ENCODE data around the gene ANKRD13A. TPM values are rescaled to one million over a fixed set of nuclear protein-coding genes. Genes with fewer than 3 reads are reported as not detected.
"Not testable (repeated sequence)": the region's sequence is repeated elsewhere in the genome, so short reads cannot be mapped to it uniquely, and the experiment has no call there.

The ANKRD13A gene
- total RNA-seq, 4 donors from 2014 or later: 13.1 to 54.3 (median 37.7) TPM

DNA sequence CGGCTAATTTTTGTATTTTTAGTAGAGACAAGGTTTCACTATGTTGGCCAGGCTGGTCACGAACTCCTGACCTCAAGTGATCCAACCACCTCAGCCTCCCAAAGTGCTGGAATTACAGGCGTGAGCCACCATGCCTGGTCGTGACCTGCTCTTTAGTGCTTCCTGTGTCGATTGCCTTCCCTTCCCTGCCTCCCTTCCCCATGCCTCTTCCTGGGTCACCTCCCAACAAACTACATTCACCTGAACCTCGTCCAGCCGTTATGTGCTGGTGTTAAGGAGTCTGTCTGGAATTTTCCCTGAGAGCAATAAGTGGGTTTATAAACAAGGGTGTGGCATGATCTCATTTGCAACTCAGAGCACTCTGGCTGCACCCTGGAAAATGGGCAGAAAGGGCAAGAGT lies 81.2 kb downstream of the ANKRD13A start:
- Histone ChIP-seq H3K4me3 (no peak overlapping the region), H3K4me1 (no peaks in the 10 kb centered on the region), H3K27me3 (no peaks in the 10 kb centered on the region), H3K36me3 (no peaks in the 10 kb centered on the region), H3K9me3 (no peaks in the 10 kb centered on the region), H3K27ac (no peak overlapping the region)
- no peak for DNase-seq
- intact Hi-C loops (cut with DNase I; ENCODE audit: low total_unique reads): no loop called here
- TF ChIP-seq, protein P1, sequence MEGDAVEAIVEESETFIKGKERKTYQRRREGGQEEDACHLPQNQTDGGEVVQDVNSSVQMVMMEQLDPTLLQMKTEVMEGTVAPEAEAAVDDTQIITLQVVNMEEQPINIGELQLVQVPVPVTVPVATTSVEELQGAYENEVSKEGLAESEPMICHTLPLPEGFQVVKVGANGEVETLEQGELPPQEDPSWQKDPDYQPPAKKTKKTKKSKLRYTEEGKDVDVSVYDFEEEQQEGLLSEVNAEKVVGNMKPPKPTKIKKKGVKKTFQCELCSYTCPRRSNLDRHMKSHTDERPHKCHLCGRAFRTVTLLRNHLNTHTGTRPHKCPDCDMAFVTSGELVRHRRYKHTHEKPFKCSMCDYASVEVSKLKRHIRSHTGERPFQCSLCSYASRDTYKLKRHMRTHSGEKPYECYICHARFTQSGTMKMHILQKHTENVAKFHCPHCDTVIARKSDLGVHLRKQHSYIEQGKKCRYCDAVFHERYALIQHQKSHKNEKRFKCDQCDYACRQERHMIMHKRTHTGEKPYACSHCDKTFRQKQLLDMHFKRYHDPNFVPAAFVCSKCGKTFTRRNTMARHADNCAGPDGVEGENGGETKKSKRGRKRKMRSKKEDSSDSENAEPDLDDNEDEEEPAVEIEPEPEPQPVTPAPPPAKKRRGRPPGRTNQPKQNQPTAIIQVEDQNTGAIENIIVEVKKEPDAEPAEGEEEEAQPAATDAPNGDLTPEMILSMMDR (IDR thresholded peaks at IDR 0.05): no peak
- no peak for TF ChIP-seq POLR2A (IDR thresholded peaks at IDR 0.05)

- Histone ChIP-seq H3K4me3 (no peak overlapping the region), H3K27me3 (no peaks in the 10 kb centered on the region), H3K9me3 (no peaks in the 10 kb centered on the region), H3K27ac (no peak overlapping the region), H3K4me1 (no peaks in the 10 kb centered on the region), H3K36me3 (no peaks in the 10 kb centered on the region)
- TF ChIP-seq, protein P1 (IDR thresholded peaks at IDR 0.05): no peak
- no peak for TF ChIP-seq POLR2A (IDR thresholded peaks at IDR 0.05)
- intact Hi-C loops (cut with DNase I; ENCODE audit: low total_unique reads): no loop called here
- DNase-seq: no peak
Observed at GRCh38 chr12:110084314-110085015, 85.2 kb downstream of the ANKRD13A start.

GRCh38 chr12:110088216-110088615 lies 89.0 kb downstream of the ANKRD13A start:
- H3K27me3 ChIP-seq; H3K9me3 ChIP-seq; H3K36me3 ChIP-seq; H3K27ac ChIP-seq; H3K4me3 ChIP-seq; DNase-seq; H3K4me1 ChIP-seq; intact Hi-C loops (cut with DNase I; ENCODE audit: low total_unique reads): not testable (repeated sequence)

DNA sequence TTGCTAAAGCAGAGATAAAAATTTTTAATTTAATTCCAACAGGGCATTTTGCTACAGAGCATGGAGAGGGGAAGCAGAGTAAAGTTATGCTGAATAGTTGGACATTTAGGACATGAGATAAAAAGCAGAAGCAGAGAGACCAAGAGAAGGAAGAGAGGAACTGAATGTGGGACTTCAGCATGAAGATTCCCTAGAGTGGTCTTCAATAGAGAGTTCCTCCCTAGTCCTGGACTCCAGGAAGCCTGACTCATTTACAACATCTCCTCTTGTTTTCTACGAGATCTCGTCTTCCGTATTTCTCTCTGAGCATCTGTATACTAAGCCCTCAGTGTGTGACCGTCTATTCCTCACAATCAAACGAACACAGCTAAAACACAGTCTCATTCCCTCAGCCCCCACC lies 89.7 kb downstream of the ANKRD13A start:
- Histone ChIP-seq H3K4me3 (no peak overlapping the region), H3K27me3 (no peaks in the 10 kb centered on the region), H3K9me3 (no peaks in the 10 kb centered on the region), H3K36me3 (no peaks in the 10 kb centered on the region), H3K27ac (no peak overlapping the region), H3K4me1 (no peaks in the 10 kb centered on the region)
- TF ChIP-seq, protein P1 (IDR thresholded peaks at IDR 0.05): no peak
- TF ChIP-seq POLR2A (IDR thresholded peaks at IDR 0.05): no peak
- intact Hi-C loops (cut with DNase I; ENCODE audit: low total_unique reads): no loop called here
- no peak for DNase-seq

Small RNAs within 50 kb of the gene (small RNA-seq; reads per million reads assigned to genes)
- not detected for gene AC007546.2

Other genes starting within 250 kb of the ANKRD13A start
- gene TRPV4, start 166.0 kb upstream of the ANKRD13A start, total RNA-seq: under 1 TPM in 2 of 4 donors, not detected in 2; 0.34 to 0.55 TPM
- 10 to 100 TPM in 3 of 4 donors, 1 to 10 TPM in 1; 8.7 to 53.9 (median 24.6) TPM for gene GLTP, start 118.9 kb upstream of the ANKRD13A start, total RNA-seq
- gene TCHP, start 99.2 kb upstream of the ANKRD13A start, total RNA-seq: 10 to 100 TPM in 3 of 4 donors, 1 to 10 TPM in 1; 5.9 to 19.0 (median 12.8) TPM
- gene GIT2, start 3.1 kb upstream of the ANKRD13A start, total RNA-seq: 10 to 100 TPM; 30.3 to 55.7 (median 47.0) TPM
- 10 to 100 TPM; 18.2 to 35.5 (median 28.4) TPM for gene C12orf76, start 49.1 kb downstream of the ANKRD13A start, total RNA-seq
- 10 to 100 TPM in 3 of 4 donors, 1 to 10 TPM in 1; 6.9 to 40.6 (median 20.7) TPM for gene IFT81, start 124.9 kb downstream of the ANKRD13A start, total RNA-seq